ENCODE data around the gene PRSS33. TPM values are rescaled to one million over a fixed set of nuclear protein-coding genes. Genes with fewer than 3 reads are reported as not detected.

The PRSS33 gene
- total and polyA plus RNA-seq, 2 of the 8 experiments (the other 6 are each of a cell fraction or from before 2014, with no cell fraction given), result 0.09 TPM; not detected in 1

DNA sequence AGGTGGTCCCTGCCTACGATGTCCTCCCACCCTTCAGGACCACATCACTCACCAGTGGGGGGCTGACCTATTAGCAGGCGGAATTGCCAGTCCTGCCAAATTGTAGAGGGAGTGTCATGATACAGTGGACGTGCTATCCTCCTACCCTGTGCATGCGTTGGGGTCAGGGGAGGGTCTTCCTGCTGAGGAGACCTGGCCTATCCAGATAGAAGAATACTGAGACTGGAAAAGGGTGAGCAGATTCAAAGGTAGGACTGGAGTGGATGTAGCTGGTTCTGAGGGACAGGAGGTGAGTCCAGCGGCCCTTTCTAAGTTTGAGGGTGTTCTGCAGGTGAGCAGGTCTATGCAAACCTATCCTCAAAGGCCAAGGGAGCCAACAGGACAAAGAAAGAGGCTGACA is 18.9 kb upstream of the PRSS33 start:
- no peak overlapping the region for H2BK20ac ChIP-seq (ENCODE audit: low read length)
- H3K56ac ChIP-seq (replicated peaks; ENCODE audit: insufficient read length, low read depth, low read length), result no peak overlapping the region
- no peak overlapping the region for H2BK5ac ChIP-seq (ENCODE audit: low read depth, low read length)
- H4K91ac ChIP-seq (replicated peaks; ENCODE audit: insufficient read length, low read length), result no peak overlapping the region
- H3K79me1 ChIP-seq (ENCODE audit: low read depth, low read length), result no peaks in the 10 kb centered on the region
- no peaks in the 10 kb centered on the region for H3K36me3 ChIP-seq (ENCODE audit: control insufficient read depth in 2 of 4, insufficient read depth in 4 of 4, low read length in 3 of 4)
- no peak overlapping the region for H3K27ac ChIP-seq (ENCODE audit: low read depth, low read length)
- H3K23me2 ChIP-seq (ENCODE audit: low read depth, low read length), result no peaks in the 10 kb centered on the region
- no peak overlapping the region for H3K23ac ChIP-seq (ENCODE audit: insufficient read length)
- H3K18ac ChIP-seq (ENCODE audit: extremely low read depth, low read length), result no peak overlapping the region
- no peak overlapping the region for H3K4me3 ChIP-seq (ENCODE audit: extremely low read depth in 1 of 4, insufficient read depth in 2 of 4, low read depth in 3 of 4, low read length in 4 of 4)
- no peak overlapping the region for H2AFZ ChIP-seq (ENCODE audit: low read length)
- no peak overlapping the region for H3K4ac ChIP-seq (replicated peaks; ENCODE audit: insufficient read length, low read depth, low read length)
- no peaks in the 10 kb centered on the region for H3K4me1 ChIP-seq (replicated peaks in 1 of 4; ENCODE audit: control insufficient read depth in 3 of 4, insufficient read depth in 4 of 4, low read length in 3 of 4)
- peaks cover 0 to 2% of the 10 kb centered on the region in 2 experiments for H4K20me1 ChIP-seq (replicated peaks in 1 of 2; ENCODE audit: control insufficient read depth in 1 of 2, insufficient read depth in 2 of 2, low read length in 2 of 2)
- no peaks in the 10 kb centered on the region; a peak in 1 of 7 replicates for H3K27me3 ChIP-seq (replicated peaks in 1 of 4; ENCODE audit: control insufficient read depth in 3 of 4, extremely low read depth in 1 of 4, insufficient read depth in 3 of 4, low read length in 3 of 4)
- CTCF ChIA-PET (ENCODE audit: partially characterized antibody), result interaction anchor here (0.9 to 1.1 kb wide), 2 partner anchors 18 to 23 kb away, joined by 3 to 4 read pairs; no protein-coding TSS in a partner anchor
- POLR2A ChIA-PET (ENCODE audit: partially characterized antibody), result no interaction called here
- WGBS, 2 experiments (ENCODE audit: extremely low coverage in 1 of 2, insufficient coverage in 1 of 2, insufficient read length in 1 of 2, insufficient replicate concordance in 2 of 2, low coverage in 1 of 2, low lambda C conversion rate in 2 of 2, missing lambda C conversion rate in 1 of 2), result 85% methylated on average over 5 of the region's 5 CpGs; no CpG with 5 or more reads in 1 of the 2 experiments
- no peak for FAIRE-seq
- H3K9ac ChIP-seq (replicated peaks in 1 of 4; ENCODE audit: extremely low read depth in 1 of 4, low read depth in 3 of 4, low read length in 3 of 4), result no peak overlapping the region
- no peak overlapping the region for H3K14ac ChIP-seq (ENCODE audit: insufficient read length)
- H3K79me2 ChIP-seq (ENCODE audit: control insufficient read depth in 1 of 2, insufficient read depth in 2 of 2, low read length in 2 of 2), result no peaks in the 10 kb centered on the region
- H4K5ac ChIP-seq (ENCODE audit: insufficient read length, low read depth, low read length), result no peak overlapping the region
- no peak for DNase-seq (ENCODE audit: low read depth in 1 of 2, low spot score in 2 of 2)
- no peak overlapping the region for H2BK15ac ChIP-seq (ENCODE audit: low read length)
- no peak overlapping the region for H2AK5ac ChIP-seq (ENCODE audit: low read depth, low read length)
- H4K8ac ChIP-seq (ENCODE audit: extremely low read depth, insufficient read depth, low read length), result no peak overlapping the region
- H3K4me2 ChIP-seq (ENCODE audit: insufficient read depth in 1 of 2, low read depth in 2 of 2, low read length in 2 of 2), result no peak overlapping the region
- no peak overlapping the region for H2BK12ac ChIP-seq (ENCODE audit: low read depth, low read length)
- no peak overlapping the region for H2BK120ac ChIP-seq (replicated peaks; ENCODE audit: low read depth, low read length)
- no peak for TF ChIP-seq CEBPB (IDR thresholded peaks at IDR 0.05; ENCODE audit: low read depth, low read length)
- TF ChIP-seq BRCA1 (IDR thresholded peaks at IDR 0.05; ENCODE audit: low read depth, low read length), result no peak
- no peak for TF ChIP-seq RAD21 (IDR thresholded peaks at IDR 0.05 in 1 of 2, conservative IDR thresholded peaks at IDR 0.05 in 1 of 2; ENCODE audit: low read depth in 2 of 2, low read length in 2 of 2)
- TF ChIP-seq MAFK (IDR thresholded peaks at IDR 0.05; ENCODE audit: low read depth, low read length), result no peak
- TF ChIP-seq POLR2AphosphoS5 (IDR thresholded peaks at IDR 0.05; ENCODE audit: low read depth, low read length), result no peak
- TF ChIP-seq, protein P1, sequence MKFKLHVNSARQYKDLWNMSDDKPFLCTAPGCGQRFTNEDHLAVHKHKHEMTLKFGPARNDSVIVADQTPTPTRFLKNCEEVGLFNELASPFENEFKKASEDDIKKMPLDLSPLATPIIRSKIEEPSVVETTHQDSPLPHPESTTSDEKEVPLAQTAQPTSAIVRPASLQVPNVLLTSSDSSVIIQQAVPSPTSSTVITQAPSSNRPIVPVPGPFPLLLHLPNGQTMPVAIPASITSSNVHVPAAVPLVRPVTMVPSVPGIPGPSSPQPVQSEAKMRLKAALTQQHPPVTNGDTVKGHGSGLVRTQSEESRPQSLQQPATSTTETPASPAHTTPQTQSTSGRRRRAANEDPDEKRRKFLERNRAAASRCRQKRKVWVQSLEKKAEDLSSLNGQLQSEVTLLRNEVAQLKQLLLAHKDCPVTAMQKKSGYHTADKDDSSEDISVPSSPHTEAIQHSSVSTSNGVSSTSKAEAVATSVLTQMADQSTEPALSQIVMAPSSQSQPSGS (IDR thresholded peaks at IDR 0.05; ENCODE audit: low read length), result no peak
- TF ChIP-seq, protein P2, sequence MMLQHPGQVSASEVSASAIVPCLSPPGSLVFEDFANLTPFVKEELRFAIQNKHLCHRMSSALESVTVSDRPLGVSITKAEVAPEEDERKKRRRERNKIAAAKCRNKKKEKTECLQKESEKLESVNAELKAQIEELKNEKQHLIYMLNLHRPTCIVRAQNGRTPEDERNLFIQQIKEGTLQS (IDR thresholded peaks at IDR 0.05; ENCODE audit: insufficient read depth, low read depth, low read length), result no peak
- H3K9me3 ChIP-seq (ENCODE audit: insufficient read depth in 2 of 2, low read depth in 1 of 2, low read length in 1 of 2), result peaks cover 13 to 24% of the 10 kb centered on the region in 2 experiments
